Measurements from ENCODE around the gene TBC1D10A.
"Not testable (repeated sequence)": the region's sequence is repeated elsewhere in the genome, so short reads cannot be mapped to it uniquely, and the experiment has no call there.

Gene TBC1D10A

DNA sequence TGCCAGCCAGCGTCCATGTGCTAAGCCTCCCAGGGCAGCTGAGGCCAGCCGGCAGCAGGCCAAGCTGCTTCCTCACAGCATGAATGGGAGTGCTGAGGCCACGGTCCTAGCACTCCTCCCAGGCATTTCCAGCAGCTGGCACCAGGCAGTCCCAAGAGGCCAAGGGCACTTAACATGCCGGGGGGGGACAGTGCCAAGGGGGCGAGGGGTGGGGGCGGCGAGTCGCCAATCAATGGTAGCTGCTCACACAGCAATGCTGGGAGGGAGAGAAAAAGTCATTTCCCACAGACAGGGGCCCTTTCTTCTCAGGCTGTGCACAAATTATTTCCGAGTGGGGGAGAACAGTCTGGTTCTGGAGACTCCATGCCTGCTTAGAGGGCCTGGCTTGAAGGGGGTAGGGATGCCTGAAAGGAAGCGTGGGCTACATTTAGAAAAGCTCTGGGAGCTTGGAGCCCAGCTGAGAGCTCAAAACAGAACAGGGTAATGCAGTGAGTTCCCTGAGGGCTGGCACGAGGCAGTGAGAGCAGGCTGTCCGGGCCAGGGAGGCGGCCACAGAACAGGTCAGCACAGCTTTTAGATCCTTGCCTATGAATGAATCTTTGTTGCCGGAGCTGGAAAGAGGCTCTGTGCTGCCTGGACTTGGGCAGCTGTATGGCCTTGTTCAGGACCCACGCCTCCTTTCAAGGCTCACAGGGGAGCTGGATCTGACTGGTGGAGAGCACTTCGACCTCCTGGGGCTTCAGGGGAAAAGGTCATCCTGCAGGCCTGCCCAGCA lies 14.4 kb upstream of the TBC1D10A start:
- no peaks in the 10 kb centered on the region for H3K36me3 ChIP-seq (ENCODE audit: control insufficient read depth, insufficient read depth, low read length)

DNA sequence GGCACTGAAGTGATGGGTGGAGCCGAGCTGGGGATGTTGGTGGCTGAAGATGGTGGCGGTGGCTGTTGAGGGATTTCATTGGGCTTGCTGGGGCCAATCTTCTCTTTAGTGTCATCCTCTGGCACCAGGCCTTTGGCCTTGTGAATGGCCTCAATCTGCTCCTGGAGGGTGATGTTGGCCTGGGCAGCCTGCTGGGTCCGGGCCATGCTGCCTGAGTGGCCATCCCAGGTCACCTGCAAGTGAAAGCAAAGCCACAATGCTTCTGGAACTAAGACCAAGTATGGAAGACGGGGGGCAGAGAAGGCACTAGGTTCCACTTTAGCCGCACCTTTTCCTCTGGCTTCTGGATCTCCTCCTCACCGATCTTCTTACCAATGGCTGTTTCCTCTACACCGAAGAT lies 12.1 kb upstream of the TBC1D10A start:
- no peaks in the 10 kb centered on the region for H3K4me1 ChIP-seq
- TF ChIP-seq, protein P1, sequence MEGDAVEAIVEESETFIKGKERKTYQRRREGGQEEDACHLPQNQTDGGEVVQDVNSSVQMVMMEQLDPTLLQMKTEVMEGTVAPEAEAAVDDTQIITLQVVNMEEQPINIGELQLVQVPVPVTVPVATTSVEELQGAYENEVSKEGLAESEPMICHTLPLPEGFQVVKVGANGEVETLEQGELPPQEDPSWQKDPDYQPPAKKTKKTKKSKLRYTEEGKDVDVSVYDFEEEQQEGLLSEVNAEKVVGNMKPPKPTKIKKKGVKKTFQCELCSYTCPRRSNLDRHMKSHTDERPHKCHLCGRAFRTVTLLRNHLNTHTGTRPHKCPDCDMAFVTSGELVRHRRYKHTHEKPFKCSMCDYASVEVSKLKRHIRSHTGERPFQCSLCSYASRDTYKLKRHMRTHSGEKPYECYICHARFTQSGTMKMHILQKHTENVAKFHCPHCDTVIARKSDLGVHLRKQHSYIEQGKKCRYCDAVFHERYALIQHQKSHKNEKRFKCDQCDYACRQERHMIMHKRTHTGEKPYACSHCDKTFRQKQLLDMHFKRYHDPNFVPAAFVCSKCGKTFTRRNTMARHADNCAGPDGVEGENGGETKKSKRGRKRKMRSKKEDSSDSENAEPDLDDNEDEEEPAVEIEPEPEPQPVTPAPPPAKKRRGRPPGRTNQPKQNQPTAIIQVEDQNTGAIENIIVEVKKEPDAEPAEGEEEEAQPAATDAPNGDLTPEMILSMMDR (IDR thresholded peaks at IDR 0.05), result no peak
- no peak overlapping the region for H3K9ac ChIP-seq
- no peak overlapping the region for H3K27ac ChIP-seq
- H3K27me3 ChIP-seq (ENCODE audit: control insufficient read depth, insufficient read depth, low read length), result no peaks in the 10 kb centered on the region
- H3K9me3 ChIP-seq (ENCODE audit: control insufficient read depth, low read length), result no peaks in the 10 kb centered on the region
- no peaks in the 10 kb centered on the region for H3K36me3 ChIP-seq (ENCODE audit: control insufficient read depth, insufficient read depth, low read length)
- no peak overlapping the region for H3K4me2 ChIP-seq (ENCODE audit: low read length)
- H3K79me2 ChIP-seq, result no peaks in the 10 kb centered on the region
- no peak overlapping the region for H3K4me3 ChIP-seq (ENCODE audit: low read depth, low read length)
- H2AFZ ChIP-seq, result no peak overlapping the region

More for the DNA sequence above, 14.4 kb upstream of the TBC1D10A start:
- Histone ChIP-seq H3K27me3 (ENCODE audit: control insufficient read depth, insufficient read depth, low read length) (no peaks in the 10 kb centered on the region), H3K27ac (no peak overlapping the region), H3K4me1 (no peaks in the 10 kb centered on the region), H3K4me3 (ENCODE audit: low read depth, low read length) (no peak overlapping the region), H3K9me3 (ENCODE audit: control insufficient read depth, low read length) (no peaks in the 10 kb centered on the region), H3K9ac (no peak overlapping the region), H3K79me2 (no peaks in the 10 kb centered on the region), H3K4me2 (ENCODE audit: low read length) (no peak overlapping the region), H2AFZ (no peak overlapping the region)
- TF ChIP-seq, protein P1 (IDR thresholded peaks at IDR 0.05), result no peak

DNA sequence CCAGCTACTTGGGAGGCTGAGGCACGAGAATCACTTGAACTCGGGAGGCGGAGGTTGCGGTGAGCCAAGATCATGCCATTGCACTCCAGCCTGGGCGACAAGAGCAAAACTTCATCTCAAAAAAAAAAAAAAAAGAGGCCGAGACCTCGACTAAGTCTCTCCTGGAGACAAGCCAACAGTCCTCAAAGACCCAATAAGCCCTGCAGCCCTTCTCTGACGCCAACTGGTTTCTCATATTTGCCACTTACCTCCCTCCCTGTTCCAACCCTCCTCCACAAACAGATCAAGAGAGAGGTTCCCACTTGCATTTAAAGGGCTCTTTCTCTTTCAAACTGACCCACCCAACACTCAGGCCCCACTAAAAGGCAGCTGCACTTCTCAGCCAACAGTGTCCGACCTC lies 11.6 kb upstream of the TBC1D10A start:
- not testable (repeated sequence) for H3K9ac ChIP-seq; H3K79me2 ChIP-seq; H2AFZ ChIP-seq; H3K4me2 ChIP-seq (ENCODE audit: low read length); H3K9me3 ChIP-seq (ENCODE audit: control insufficient read depth, low read length); H3K4me1 ChIP-seq; H3K27ac ChIP-seq; H3K27me3 ChIP-seq (ENCODE audit: control insufficient read depth, insufficient read depth, low read length); H3K4me3 ChIP-seq (ENCODE audit: low read depth, low read length); H3K36me3 ChIP-seq (ENCODE audit: control insufficient read depth, insufficient read depth, low read length)

DNA sequence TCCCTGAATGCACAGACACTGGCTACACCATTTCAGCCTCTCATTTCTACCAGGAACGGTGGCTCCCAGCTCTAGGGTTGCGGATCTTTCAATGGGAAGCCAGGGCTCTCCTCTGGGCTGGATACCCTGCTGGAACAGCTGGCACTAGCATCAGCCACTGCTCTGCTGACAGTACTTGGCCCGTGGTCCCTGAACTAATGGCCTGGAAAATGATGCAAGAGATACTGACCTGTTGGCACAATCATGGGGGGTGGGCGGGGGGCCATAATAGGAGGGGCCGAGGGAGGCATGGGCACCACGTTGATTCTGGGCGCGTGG lies 10.7 kb upstream of the TBC1D10A start:
- H3K27ac ChIP-seq, result no peak overlapping the region
- H3K9ac ChIP-seq, result no peak overlapping the region
- H3K79me2 ChIP-seq, result no peaks in the 10 kb centered on the region
- H3K4me3 ChIP-seq (ENCODE audit: low read depth, low read length), result no peak overlapping the region
- H3K36me3 ChIP-seq (ENCODE audit: control insufficient read depth, insufficient read depth, low read length), result no peaks in the 10 kb centered on the region
- TF ChIP-seq, protein P1 (IDR thresholded peaks at IDR 0.05), result no peak
- no peaks in the 10 kb centered on the region for H3K9me3 ChIP-seq (ENCODE audit: control insufficient read depth, low read length)
- no peaks in the 10 kb centered on the region for H3K4me1 ChIP-seq
- no peak overlapping the region for H3K4me2 ChIP-seq (ENCODE audit: low read length)
- no peak overlapping the region for H2AFZ ChIP-seq
- H3K27me3 ChIP-seq (ENCODE audit: control insufficient read depth, insufficient read depth, low read length), result no peaks in the 10 kb centered on the region

DNA sequence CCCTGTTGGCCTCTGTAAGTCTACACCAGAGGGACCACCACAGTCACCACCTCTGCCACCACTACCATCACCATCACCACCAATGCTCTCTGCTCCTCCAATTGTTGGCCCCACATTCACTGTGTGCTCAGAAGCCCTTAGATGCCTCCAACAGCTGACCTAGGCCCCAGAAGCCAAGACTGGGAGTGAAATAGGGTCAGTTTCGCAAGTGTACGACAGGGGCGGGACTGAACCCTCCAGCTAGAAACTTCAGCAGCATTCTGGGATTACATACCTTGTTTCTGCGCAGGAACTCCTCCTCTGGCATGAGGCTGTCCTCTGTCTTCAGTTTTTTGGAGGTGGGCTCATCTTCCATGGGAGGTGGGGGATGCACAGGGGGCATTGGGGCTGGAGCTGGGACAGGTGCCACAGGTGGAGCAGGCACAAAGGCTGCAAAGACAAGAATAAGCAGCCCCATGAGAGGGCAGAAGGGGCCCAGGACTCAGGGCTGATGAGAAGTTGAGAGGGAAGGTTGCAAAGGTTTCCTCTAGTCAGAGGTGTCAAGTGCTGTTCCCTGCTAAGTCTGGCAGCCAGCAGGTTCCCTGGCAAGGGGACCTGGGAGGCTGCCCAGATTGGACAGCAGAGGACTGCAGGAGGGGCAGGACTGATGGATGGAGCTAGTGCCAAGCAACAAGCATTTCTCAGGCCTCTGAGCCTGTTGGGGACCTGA lies 10.2 kb upstream of the TBC1D10A start:
- H3K36me3 ChIP-seq (ENCODE audit: control insufficient read depth, insufficient read depth, low read length), result no peaks in the 10 kb centered on the region
- no peaks in the 10 kb centered on the region for H3K27me3 ChIP-seq (ENCODE audit: control insufficient read depth, insufficient read depth, low read length)
- no peak overlapping the region for H3K27ac ChIP-seq
- no peak overlapping the region for H3K9ac ChIP-seq
- H3K9me3 ChIP-seq (ENCODE audit: control insufficient read depth, low read length), result no peaks in the 10 kb centered on the region
- H2AFZ ChIP-seq, result no peak overlapping the region
- no peaks in the 10 kb centered on the region for H3K4me1 ChIP-seq
- no peak overlapping the region for H3K4me3 ChIP-seq (ENCODE audit: low read depth, low read length)
- H3K4me2 ChIP-seq (ENCODE audit: low read length), result no peak overlapping the region
- no peaks in the 10 kb centered on the region for H3K79me2 ChIP-seq
- TF ChIP-seq, protein P1 (IDR thresholded peaks at IDR 0.05), result no peak

Measured in parathyroid adenoma (tissue), 2 donors.